NCI-H1436 treated with DMSO at 0.1 percent for 48 hours (cell line): Measurements from ENCODE around the gene CCDC88C.
"Not testable (repeated sequence)": the region's sequence is repeated elsewhere in the genome, so short reads cannot be mapped to it uniquely, and the experiment has no call there.

Experiments used
- DNase-seq: peaks from one replicate; lab custom pipeline; 2025; lab: John Stamatoyannopoulos, UW

Gene CCDC88C

GRCh38 chr14:91243074-91243471 is 174.5 kb downstream of the CCDC88C start:
- DNase-seq: no peak

- DNase-seq: no peak
These were observed 175.0 kb downstream of the CCDC88C start for GRCh38 chr14:91242635-91243034.

GRCh38 chr14:91241863-91242262 is 175.8 kb downstream of the CCDC88C start:
- no peak for DNase-seq

- DNase-seq: no peak
These were observed 179.0 kb downstream of the CCDC88C start for GRCh38 chr14:91238661-91239060.

- DNase-seq: no peak
These were observed 179.5 kb downstream of the CCDC88C start for GRCh38 chr14:91238085-91238484.

GRCh38 chr14:91237219-91237618 is 180.4 kb downstream of the CCDC88C start:
- DNase-seq: no peak

GRCh38 chr14:91235841-91236240 is 181.8 kb downstream of the CCDC88C start:
- no peak for DNase-seq

- no peak for DNase-seq
These were observed 182.9 kb downstream of the CCDC88C start for GRCh38 chr14:91234791-91235114.

- no peak for DNase-seq
These were observed 183.5 kb downstream of the CCDC88C start for GRCh38 chr14:91233936-91234790.

GRCh38 chr14:91232603-91233002 is 185.0 kb downstream of the CCDC88C start:
- DNase-seq: no peak

- no peak for DNase-seq
These were observed 185.6 kb downstream of the CCDC88C start for GRCh38 chr14:91232052-91232451.

- no peak for DNase-seq
These were observed 186.2 kb downstream of the CCDC88C start for GRCh38 chr14:91231446-91231845.

- DNase-seq: no peak
These were observed 187.1 kb downstream of the CCDC88C start for GRCh38 chr14:91230397-91231035.

GRCh38 chr14:91229743-91230200 is 187.8 kb downstream of the CCDC88C start:
- DNase-seq: no peak

GRCh38 chr14:91229005-91229382 is 188.6 kb downstream of the CCDC88C start:
- no peak for DNase-seq

- DNase-seq: no peak
These were observed 189.3 kb downstream of the CCDC88C start for GRCh38 chr14:91228112-91229004.

- no peak for DNase-seq
These were observed 190.4 kb downstream of the CCDC88C start for GRCh38 chr14:91227183-91227628.

GRCh38 chr14:91226360-91226759 is 191.3 kb downstream of the CCDC88C start:
- DNase-seq: not testable (repeated sequence)

- DNase-seq: no peak
These were observed 192.6 kb downstream of the CCDC88C start for GRCh38 chr14:91225025-91225424.

GRCh38 chr14:91223028-91223783 is 194.4 kb downstream of the CCDC88C start:
- no peak for DNase-seq
